HG02642 (cell line): ENCODE measurements around the gene ARHGEF37.
"Not testable (repeated sequence)": the region's sequence is repeated elsewhere in the genome, so short reads cannot be mapped to it uniquely, and the experiment has no call there.

Experiments used
- ATAC-seq: cut with Tn5 transposase; IDR thresholded peaks from one replicate; pipeline ENCODE4 v1.9.1; 2021; ENCODE audit warnings: mild to moderate bottlenecking; ENCODE audit not compliant: unreplicated experiment, poor library complexity

The ARHGEF37 gene

DNA sequence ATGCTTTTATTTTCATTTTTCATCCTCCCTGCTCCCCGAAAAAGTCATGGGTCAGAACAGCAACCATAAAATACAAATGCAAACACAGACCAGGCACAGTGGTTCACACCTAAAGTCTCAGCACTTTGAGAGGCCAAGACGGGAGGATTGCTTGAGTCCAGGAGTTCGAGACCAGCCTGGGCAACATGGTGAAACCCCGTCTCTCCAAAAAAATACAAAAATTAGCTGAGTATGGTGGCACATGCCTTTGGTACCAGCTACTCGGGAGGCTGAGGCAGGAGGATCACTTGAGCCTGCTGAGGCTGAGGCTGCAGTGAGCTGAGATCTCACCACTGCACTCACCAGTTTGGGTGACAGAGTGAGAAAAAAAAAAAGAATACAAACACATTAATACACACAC lies 60.3 kb downstream of the ARHGEF37 start:
- no peak for ATAC-seq

DNA sequence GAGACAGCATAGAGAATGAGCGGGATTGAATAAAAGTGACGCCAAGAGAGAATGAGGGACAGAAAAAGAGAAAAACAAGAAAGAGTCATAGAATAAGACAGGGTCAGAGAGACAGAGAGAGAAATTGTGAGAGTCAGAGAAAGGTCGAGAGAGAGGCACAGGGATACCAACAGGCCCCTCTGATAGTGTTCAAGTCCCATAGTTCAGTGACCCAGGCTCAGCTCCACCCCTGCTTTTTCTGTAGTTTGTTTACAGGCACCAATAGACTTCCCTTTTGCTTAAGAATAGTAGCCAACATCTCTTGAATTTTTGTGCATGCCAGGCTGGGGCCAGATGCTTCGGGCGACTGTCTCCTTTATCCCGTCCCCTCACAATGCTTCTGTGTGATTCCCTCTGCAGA lies 62.5 kb downstream of the ARHGEF37 start:
- ATAC-seq = no peak

DNA sequence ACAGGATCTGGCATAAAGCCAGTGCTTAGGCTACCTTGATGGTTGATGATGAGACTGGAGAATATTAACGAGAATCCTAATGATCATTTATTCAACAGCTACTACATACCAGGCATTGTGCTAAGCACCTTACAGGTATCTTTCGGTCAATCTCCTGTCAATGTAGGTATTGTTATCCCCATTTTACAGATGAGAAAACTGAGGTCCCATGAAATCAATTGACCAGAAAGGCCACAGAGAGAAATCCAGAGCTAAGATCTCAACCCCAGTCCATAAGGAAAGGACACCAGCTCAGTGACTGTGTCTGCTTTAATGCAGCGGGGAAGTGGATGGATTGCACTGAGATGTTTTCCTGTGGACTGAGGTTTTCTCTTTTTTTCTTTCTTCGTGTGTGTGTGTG lies 63.3 kb downstream of the ARHGEF37 start:
- ATAC-seq = no peak

DNA sequence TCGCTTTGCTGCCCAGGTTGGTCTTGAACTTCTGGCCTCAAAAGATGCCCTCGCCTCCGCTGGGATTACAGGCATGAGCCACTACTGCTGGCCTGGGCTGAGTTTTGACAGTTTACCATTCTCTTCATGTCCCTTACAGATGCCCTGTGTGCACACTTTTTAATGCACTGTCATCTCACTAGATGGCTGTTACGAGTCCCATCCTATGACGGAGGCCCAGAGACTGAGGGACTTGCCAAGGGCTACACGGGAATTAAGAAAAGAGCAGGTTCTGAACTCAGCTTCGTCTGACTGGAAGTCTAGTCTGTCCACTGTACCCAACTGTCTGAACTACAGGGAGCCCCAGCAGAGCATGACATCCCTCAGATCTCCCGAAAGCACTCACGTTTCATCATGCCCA lies 63.9 kb downstream of the ARHGEF37 start:
- no peak for ATAC-seq

DNA sequence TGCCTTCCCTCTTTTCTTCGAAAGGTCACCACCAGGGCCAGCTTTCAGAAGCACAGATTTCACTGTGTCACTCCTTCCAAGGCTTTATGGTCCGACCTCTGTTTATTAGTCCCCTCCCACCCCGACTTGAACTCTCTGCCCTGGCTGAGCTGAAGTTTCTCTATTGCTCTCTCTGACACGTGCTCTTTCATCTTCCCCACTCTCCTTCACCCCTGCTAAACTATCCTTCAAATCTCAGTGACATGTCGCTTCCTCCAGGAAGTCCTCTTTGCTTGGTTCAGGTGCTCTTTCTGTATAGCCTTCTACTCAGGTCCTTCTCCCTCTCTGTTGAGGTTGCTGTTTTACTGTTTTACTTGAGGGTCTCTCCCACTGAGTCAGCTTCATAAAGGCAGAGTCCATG lies 64.4 kb downstream of the ARHGEF37 start:
- ATAC-seq = no peak

DNA sequence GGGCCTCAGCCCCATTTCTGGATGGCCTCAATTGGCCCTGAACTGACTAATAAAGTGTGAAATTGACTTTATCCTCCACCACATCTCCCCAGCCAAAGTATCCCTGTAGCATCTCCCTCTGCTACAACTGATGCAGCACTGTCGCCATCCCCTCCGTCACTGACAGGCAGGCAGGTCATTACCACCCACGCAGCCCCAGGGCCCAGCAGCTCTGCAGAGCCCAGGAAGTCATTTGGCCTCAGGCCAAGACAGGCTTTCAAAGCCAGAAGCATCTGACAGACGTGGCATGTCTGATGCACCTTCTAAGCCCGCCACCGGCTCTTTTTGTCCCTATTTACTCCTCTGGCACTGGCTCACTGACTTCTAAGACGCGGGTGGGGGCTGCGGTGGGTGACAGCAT lies 65.3 kb downstream of the ARHGEF37 start:
- ATAC-seq = no peak

DNA sequence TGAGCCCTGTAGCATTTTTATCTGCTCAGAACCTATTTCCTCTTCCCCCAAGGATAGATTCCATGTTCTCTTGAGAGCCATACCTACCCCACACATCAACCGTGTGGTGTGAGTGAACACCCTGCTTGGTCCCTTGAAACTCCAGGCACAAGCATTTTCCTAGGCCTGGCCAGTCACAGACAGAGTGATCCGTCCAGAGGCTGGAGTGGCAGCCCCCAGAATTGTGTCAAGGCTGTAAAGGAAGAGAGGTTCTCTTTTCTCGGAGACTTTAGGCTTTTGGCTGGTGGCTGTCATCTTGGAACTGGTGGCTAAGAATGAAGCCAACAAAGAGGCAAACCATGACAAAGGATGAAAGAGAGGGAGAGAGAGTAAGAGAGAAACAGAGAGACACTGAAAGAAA lies 66.0 kb downstream of the ARHGEF37 start:
- ATAC-seq = no peak

DNA sequence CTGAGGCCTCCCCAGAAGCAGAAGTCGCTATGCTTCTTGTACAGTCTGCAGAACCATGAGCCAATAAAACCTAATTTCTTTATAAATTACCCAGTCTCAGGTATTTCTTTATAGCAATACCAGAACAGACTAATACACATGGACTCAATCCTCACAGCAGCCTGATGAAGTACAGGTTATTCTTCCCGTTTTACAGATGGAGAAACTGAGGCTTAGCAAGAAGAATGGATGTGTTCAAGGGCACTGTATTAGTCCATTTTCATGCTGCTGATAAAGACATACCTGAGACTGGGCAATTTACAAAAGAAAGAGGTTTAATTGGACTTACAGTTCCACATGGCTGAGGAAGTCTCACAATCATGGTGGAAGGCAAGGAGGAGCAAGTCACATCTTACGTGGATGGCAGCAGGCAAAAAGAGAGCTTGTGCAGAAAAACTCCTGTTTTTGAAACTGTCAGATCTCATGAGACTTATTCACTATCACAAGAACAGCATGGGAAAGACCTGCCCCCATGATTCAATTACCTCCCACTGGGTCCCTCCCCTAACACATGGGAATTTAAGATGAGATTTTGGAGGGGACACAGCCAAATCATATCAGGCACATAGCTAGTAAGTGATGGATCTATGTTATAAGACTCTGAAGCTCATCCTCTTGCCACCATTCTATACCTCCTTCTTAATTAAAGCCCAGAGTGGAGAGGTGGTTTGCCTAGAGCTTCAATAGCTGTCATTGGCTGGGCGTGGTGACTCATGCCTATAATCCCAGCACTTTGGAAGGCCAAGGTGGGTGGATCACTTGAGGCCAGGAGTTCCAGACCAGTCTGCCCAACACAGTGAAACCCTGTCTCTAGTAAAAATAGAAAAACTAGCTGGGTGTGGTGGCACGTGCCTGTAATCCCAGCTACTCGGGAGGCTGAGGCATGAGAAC lies 67.4 kb downstream of the ARHGEF37 start:
- not testable (repeated sequence) for ATAC-seq

DNA sequence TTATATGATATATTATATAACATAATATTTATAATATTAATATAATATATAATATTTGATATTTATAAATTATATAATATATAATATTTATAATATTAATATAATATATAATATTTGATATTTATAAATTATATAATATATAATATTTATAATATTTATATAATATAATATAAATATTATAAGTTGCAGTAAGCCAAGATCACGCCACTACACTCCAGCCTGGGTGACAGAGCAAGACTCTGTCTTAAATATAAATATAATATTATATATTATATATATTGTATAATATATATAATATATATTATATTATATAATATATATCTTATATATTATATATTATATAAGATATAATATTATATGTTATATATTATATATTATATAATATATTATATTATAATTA lies 68.4 kb downstream of the ARHGEF37 start:
- not testable (repeated sequence) for ATAC-seq

DNA sequence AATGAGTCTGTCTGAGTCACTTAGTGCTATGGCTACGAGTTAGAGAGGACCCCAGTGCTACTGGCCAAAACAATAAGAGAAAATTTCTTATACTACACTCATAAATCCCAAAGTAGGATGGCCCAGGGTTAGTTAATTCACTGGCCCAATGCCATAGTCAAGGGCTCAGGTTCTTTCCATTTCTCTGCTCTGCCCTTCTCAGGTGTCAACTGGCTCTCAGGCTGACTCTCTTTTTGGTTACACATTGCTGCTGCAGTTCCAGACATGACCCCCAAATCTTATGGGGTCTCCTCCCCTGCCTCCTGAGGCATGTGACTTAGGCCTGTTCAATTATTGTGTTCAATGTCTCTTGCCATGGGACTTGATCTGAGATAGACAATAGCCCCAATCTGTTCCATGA lies 70.4 kb downstream of the ARHGEF37 start:
- no peak for ATAC-seq

DNA sequence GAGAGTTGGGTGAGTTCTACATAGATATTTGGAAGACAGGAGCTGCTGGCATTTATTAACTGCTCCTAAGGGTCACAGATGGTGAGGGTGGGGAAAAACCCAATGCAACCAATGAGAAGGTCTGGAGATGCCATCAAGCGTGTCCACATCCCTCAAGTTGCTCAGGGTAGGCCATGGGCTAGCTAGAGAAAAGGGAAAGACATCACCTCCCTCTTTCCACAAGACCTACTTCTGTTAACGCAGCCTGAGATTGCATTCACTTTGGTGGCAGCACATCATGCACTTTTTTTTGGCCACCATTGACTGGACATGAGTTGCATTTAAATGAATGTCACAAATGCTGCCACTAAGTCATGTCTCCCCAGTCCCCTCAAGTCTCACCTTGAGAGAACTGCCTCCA lies 71.4 kb downstream of the ARHGEF37 start:
- ATAC-seq = no peak

DNA sequence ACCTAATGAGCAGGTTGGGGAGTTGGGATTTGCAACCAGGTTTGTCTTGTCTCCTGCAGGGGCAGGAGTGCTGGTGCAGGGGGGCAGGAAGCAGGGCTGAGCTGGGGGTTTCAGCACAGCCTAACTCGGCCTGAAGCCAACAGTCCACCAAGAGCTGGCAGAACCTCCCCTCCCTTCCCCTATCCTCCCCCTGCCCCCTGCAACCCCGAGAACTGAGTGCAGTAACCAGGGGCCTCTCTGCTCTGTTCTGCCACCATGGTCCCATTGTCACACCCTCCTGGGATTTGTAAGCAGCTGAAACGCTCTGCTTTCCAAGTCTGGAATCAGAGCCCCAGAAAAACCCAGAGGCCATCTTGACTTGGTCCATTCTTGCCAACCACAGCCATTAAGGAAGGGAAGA lies 72.9 kb downstream of the ARHGEF37 start:
- ATAC-seq = no peak

DNA sequence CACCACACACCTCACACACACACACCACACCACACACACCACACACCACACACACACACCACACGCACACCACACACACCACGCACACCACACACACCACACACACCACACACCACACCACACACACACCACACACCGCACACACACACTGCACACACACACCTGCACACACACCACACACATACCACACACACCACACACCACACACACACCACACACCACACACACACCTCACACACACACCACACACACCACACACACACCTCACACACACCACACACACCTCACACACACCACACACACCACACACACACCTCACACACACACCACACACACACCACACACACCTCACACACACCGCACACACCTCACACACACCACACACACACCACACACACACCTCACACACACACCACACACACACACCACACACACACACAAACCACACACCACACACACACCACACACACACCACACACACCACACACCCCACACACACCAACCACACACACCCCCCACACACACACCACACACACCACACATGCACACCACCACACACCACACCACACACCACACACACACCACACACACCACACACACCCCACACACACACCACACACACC lies 73.7 kb downstream of the ARHGEF37 start:
- no peak for ATAC-seq

DNA sequence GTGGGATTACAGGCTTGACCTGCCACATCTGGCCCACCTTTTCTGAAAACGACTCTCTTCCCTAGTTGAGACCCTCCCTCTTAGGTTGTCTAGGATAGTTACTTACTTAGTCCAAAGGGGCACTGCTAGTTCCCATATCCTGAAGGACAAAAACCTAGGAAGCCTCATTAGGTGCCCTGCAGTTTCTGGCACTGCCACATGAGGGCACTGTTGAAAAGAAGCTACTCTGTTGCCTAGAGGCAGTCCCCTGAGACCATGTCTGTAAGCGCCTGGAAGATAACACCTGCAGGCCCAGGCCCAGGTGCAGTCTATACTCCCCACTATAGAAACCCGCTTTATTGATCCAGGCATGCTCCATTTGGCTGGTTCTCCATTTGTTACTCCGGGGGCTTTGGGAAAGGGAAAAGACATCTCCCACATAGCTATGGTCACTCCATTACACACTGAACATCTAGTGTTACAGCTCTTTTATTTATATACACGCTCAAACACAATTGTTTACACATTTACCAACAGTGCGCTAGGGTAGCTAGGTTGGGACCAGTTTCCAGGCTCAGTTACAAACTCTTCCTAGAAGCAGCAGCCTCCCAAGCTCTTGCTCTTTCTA lies 75.4 kb downstream of the ARHGEF37 start:
- no peak for ATAC-seq

DNA sequence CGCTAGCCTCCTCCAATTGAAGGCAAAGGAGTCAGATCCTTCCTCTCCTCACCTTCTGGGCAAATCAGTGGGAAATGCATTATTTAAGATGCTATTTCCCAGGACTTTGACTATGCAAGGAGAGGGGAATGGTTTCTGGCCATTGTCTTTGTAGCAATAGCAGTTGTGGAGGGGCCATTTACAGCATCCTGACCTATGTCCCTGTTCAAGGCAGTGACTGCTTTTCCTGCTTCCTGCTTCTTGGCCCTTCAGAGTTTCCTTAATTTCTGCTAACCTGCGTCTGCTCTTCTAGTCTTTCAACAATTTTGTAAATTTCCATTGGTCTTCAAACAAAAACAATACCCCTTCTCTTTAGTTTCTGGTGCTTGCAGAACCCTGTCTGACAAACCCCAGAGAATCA lies 76.0 kb downstream of the ARHGEF37 start:
- ATAC-seq = no peak

DNA sequence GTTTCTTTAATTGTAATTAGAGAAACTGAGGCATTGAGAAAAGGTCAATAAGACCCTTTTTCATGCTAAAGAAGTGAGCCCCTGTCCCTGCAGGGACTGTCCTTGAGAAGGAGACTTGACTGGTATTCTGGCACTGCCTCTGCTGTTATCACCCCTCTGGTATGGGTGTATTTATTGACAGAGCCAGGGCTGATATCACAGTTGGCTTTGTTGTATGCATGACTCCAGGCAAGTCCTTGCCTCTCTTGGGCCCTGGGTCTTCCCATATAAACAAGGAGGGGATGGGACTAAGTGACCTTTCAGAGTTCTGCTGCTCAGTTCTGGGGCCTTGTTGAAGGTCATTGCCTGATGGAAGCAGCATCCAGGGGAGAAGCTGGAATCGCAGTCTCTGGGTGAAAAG lies 77.0 kb downstream of the ARHGEF37 start:
- ATAC-seq = no peak

DNA sequence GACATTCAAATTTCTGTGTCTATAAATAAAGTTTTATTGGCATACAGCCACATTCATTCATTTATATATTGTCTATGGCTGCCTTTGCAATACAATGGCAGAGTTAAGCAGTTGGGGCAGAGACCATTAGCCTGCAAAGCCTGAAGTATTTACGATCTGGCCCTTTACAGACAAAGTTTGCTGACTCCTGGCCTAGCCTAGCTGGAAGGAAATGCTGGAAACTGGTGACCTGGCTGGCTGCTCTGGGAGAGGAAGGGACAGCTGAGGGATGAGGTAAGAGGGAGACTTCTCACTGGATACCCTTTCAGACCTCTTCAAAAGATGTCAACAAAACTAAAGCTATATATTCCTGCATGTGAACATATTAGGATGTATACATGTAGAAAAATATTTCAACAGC lies 82.8 kb downstream of the ARHGEF37 start:
- ATAC-seq = no peak

DNA sequence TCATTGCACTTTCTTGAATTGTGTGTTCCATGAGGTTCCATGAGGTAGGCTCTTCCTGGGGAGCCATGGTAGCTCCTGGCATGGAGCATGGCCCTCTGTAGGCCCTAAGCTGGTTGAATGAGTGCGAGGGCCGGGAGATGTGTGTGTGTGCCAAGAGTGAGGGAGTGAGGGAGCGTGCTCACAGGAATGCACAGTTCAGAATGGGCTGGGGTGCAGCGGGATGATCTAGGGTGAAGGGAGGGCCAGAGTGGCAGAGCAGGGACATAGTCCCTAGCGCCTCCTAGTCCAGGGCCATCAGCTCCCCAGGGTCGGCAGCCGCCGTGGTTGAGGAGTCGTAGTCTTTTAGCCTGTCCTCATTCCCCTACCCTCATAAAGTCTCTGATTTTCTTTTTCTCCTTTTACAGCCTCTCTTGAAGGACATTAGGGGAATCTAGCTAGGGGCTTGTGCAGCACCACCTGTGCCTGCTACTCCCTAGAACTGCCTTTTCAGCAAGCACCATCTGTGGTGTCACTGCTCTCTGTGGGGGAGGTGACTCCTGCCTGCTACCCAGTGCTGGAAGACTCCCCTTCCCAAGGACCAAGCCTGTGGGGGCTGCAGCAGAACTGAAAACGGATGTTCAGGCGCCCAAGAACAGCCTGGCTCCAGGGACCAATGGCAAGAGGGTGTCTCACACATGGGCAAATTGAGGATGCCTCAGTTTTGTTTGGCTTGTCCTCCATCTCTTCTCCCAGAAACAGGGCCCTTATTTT lies 83.5 kb downstream of the ARHGEF37 start:
- ATAC-seq = no peak

DNA sequence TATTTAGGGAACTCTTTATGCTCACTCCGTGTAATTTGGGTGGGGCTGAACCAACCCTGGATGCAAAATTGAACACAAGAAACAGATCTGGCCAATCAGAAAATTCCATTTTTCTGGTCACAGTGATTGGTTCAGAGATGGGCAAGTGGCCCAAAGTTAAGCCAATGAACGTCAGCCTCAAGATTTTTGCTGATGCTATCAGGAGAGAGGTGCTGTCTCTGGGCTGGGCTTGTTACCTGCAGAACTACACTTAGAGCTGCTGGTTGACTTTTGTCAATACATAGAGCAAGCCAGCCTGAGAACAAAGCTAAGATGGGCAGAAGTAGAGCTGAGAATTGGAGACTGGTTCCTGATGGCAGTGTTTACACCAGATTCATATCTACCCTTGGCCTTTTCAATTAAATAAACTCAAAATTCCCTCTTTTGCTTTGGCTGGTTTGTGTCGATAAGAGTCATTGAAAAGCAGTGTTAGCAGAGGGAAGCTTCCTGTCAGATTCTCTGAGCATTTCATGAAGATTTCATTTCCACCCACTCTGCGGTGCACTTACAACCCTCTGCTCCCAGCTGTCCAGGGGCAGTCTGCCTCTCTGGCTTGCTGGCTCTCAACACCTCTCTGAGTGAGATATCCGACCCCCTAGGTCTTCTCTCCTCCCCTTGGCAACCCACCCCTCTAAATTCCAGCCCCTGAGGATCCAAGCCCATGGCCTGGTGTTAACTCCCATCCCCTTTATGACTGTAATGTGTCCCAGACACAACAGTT lies 84.3 kb downstream of the ARHGEF37 start:
- no peak for ATAC-seq

DNA sequence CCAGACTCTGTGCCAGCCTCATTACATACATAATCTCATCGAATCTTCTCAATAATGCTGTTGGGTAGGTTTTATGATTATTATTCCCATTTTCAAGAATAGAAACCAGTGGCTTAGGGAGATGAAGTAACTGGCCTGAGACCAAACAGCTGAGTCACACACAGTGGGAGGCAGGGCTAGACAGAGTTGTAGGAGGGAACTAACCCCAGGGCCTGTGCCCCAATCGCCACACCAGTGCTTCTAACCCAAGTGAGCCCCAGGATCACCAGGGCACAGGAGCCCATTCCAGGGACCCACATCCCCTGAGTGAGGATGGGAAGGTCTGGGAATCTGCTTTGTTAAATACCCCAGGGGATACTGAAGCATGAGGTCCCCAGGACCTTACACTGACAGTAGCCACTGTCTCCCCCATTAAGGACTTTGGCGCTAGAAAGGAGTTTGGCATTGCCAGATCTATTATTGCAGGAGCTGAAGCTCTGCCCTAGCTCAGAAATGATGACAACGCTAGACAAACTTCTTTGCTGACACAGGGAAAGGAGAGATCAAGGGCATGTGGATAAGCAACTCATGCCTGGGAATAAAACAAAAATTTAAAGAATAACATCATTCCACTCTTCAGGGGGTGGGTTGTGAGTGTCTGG lies 85.0 kb downstream of the ARHGEF37 start:
- no peak for ATAC-seq
